Astrocyte of the cerebellum (primary cell): ENCODE data around the gene ADORA2A.
A peak's percentile ranks its signal among the peaks of the same experiment; 100 is the strongest.

Experiments
- DNase-seq: peaks from one replicate; pipeline ENCODE4 v3.0.0-alpha.2; 2011; ENCODE audit warnings: low read depth
- H3K4me3 ChIP-seq: 2 replicates; pipeline ENCODE4 v1.5.1; 2011; ENCODE audit warnings: mild to moderate bottlenecking, low read depth, low read length, moderate library complexity
- CTCF ChIP-seq: IDR thresholded peaks from 2 replicates; pipeline ENCODE4 v1.5.1; 2012; ENCODE audit warnings: low read length, low read depth, moderate library complexity, mild to moderate bottlenecking; ENCODE audit errors: missing control alignments
- in situ Hi-C: cut with HindIII; loops from 2 replicates; pipeline ENCODE4 v1.10.0; 2017; ENCODE audit warnings: low sequenced_read_pairs

The ADORA2A gene

GRCh38 chr22:24455039-24455438 lies 27.6 kb downstream of the ADORA2A start:
- TF ChIP-seq CTCF = no peak
- no peak for DNase-seq
- in situ Hi-C loops = no loop called here
- no peak overlapping the region for H3K4me3 ChIP-seq

GRCh38 chr22:24455751-24456426 lies 28.5 kb downstream of the ADORA2A start:
- H3K4me3 ChIP-seq = no peak overlapping the region
- in situ Hi-C loops = no loop called here
- DNase-seq = no peak
- no peak for TF ChIP-seq CTCF

GRCh38 chr22:24457894-24458420 lies 30.6 kb downstream of the ADORA2A start:
- no peak for DNase-seq
- in situ Hi-C loops = no loop called here
- TF ChIP-seq CTCF = no peak

GRCh38 chr22:24459911-24460310 lies 32.5 kb downstream of the ADORA2A start:
- in situ Hi-C loops = loop anchor here (5.0 kb wide), 1 partner anchor 53 kb away; no protein-coding TSS in a partner anchor
- no peak overlapping the region for H3K4me3 ChIP-seq
- TF ChIP-seq CTCF = no peak
- DNase-seq = no peak

More at GRCh38 chr22:24457894-24458420, 30.6 kb downstream of the ADORA2A start:
- no peak overlapping the region for H3K4me3 ChIP-seq

GRCh38 chr22:24460418-24461089 lies 33.2 kb downstream of the ADORA2A start:
- in situ Hi-C loops = loop anchor here (5.0 kb wide), 1 partner anchor 53 kb away; no protein-coding TSS in a partner anchor
- H3K4me3 ChIP-seq = no peak overlapping the region
- peak; percentile 18 for TF ChIP-seq CTCF
- peak; percentile 16 for DNase-seq

- in situ Hi-C loops = loop anchor here (5.0 kb wide), 1 partner anchor 56 kb away; no protein-coding TSS in a partner anchor
- DNase-seq = no peak
- TF ChIP-seq CTCF = no peak
- H3K4me3 ChIP-seq = no peak overlapping the region
These were observed 35.8 kb downstream of the ADORA2A start for GRCh38 chr22:24463071-24463760.
